ENCODE data around the gene MYLK.
A peak's percentile ranks its signal among the peaks of the same experiment; 100 is the strongest.
"Not testable (repeated sequence)": the region's sequence is repeated elsewhere in the genome, so short reads cannot be mapped to it uniquely, and the experiment has no call there.

Gene MYLK

DNA sequence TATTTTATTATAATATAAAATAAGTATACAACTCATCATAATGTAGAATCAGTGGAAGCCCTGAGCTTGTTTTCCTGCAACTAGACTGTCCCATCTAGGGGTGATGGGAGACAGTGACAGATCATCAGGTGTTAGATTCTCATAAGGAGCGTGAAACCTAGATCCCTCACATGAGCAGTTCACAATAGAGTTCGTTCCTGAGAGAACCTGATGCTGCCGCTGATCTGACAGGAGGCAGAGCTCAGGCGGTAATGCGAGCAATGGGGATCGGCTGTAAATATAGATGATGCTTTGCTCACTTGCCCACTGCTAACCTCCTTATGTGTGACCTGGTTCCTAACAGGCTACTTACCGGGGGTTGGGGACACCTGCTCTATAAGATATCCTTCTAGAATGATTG is 272.5 kb downstream of the MYLK start:
- not testable (repeated sequence) for DNase-seq

DNA sequence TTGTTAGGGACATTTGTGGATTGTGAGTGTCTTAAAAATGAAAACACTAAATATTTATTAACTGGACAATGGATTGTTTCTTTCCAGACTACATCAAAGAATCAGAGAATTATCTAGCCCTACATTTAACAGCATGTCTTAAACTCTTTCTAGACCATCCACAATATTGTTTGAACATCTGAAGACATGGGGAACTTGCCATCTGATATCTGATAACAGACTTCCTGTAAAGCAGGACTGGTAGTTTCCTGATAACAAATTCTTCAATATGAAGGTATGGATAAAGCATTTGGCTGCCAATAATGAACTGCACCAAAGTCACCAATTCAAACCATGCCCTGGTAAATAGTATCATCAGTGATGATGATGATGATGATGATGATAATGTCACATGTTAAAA is 273.1 kb downstream of the MYLK start:
- DNase-seq = no peak

DNA sequence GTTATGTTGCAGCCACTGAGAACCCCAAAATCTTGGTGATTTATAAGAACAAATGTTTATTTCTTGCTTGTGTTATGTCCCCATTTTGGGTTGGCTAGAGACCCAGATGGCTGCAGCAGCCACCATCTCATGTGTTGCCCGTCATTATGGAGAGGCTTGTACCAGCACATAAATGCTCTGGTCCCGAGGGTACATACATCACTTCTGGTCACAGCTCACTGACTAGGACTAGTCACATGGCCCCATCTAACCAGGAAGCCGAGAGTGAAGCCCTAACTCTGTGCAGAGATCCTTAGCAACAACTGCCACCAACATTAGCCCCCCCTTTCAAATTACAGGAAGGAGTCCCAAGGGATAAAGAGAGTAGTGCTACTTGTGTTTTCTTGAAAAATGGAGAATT is 273.8 kb downstream of the MYLK start:
- DNase-seq = peak; percentile 98

DNA sequence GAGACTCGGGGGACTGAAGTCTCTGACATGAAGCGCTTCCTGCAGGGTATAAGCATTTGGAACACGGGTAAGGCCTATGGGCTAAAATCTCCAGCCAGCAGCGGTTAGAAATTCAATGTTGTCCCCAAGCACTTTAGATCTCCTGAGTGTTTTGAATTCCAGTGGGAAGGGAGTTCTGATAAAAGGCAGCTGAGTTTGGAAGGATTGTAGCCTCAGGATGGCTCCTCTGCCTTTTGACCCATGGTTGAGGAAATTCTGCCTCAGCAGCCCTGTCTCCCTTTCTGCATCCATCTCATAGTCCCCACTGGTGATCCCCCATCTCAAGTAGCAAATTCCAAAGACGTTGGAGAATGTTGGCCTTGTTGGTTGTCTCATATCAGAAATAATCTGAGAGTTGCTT is 275.1 kb downstream of the MYLK start:
- DNase-seq = no peak

DNA sequence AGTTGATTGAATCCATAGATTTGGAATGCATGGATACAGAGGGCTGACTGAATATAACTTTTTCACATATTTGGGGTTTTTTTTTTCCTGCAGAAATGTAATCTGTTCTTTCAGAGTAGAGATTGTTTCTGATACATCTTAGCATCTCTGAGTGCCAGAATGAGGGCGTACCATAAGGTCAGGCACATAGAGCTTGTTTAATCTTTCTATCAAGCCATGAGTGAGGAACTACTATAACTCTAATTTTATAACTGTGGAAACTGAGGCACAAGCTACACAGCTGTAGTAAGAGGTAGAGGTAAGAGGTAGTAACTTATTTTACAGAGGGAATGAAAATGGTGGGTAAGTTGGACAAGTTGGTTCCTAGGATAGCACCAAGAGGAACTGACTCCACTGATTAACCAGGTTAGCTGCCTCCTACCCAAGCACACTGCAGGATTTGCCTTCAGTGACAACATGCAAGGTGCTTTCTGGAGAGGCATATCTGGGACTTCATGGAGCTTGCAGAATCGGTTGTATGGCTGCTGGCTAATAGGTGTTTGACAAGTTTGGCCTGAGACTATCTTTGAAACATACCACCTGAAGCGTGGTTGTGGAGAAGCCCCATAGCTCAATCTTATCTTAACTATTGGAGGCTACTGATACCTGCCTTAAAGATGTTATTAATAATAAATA is 275.7 kb downstream of the MYLK start:
- DNase-seq = no peak

DNA sequence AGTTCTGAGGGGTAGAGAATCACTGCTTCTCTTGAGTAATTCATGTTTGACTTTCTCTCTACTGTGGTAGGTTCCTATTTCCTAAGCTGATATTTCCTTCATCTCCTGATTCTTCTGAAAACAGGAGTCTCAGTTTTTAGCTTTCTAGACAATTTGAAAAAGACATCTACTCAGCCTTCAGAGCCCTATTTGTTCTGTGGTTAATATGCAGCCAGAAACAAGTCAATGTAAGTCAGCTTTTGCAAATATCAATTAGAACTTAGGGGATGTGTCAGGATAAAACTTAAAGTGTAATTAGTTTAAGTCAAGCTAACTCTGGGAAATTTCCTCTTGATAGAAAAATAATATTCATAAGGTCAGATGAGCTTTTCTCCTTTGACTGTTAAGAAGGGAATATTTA is 277.6 kb downstream of the MYLK start:
- DNase-seq = no peak

DNA sequence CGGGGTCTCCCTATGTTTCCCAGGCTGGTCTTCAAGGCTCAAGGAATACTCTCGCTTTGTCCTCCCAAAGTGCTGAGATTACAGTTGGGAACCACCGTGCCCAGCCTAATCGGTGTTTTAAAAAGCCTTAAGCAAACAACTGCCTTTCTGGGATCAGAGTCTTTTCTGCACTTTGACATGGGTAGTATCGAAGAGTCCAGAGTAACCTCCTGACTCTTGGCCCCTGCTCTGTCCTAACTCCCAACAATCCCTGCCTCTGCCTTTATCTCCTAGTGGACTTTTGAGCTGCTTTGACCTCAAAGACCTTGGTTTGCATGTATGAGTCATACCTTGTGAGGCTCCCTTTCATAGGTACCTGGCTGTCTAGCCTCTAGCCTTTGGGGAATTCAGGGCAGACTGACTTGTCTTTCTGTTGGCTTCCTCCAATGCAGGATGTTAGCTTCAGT is 278.3 kb downstream of the MYLK start:
- no peak for DNase-seq

DNA sequence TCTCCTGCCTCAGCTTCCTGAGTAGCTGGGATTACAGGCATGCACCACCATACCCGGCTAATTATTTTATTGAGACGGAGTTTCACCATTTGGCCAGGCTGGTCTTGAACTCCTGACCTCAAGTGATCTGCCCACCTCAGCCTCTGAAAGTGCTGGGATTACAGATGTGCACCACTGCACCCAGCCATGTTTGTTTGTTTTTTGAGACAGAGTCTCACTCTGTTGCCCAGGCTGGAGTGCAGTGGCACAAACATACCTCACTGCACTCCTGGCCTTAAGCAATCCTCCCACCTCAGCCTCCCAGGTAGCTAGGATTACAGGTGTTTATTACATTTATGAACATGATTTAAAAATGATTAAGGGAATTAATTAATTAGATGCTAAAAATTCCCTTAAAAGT is 281.0 kb downstream of the MYLK start:
- DNase-seq = not testable (repeated sequence)

DNA sequence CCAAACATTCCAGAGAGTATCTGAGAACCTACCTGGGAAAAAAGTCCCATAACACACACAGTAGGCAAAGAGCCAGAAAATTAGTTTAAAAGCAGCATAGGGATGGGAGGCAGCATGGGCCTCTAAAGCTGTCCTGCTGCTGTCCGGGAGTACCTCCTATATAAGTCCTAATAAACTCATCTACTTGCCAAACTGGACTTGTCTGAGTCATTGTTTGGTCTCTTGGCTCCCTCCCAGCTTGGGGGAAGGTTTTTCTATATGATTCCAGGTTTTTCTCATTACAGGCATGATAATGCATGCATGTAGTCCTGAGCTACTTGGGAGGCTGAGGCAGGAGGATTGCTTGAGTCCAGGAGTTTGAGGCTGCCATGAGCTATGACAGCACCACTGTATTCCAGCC is 281.8 kb downstream of the MYLK start:
- no peak for DNase-seq

DNA sequence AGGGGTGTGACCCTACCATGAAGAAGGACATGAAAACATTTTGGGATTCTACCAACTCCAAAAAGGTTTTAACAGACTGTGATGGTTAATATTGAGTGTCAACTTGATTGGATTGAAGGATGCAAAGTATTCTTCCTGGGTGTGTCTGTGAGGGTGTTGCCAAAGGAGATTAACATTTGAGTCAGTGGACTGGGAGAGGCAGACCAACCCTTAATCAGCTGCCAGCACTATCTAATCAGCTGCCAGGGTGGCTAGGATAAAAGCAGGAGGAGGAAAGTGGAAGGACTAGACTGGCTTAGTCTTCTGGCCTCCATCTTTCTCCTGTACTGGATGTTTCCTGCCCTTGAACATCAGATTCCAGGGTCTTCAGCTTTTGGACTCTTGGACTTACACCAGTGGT is 283.3 kb downstream of the MYLK start:
- DNase-seq = not testable (repeated sequence)

DNA sequence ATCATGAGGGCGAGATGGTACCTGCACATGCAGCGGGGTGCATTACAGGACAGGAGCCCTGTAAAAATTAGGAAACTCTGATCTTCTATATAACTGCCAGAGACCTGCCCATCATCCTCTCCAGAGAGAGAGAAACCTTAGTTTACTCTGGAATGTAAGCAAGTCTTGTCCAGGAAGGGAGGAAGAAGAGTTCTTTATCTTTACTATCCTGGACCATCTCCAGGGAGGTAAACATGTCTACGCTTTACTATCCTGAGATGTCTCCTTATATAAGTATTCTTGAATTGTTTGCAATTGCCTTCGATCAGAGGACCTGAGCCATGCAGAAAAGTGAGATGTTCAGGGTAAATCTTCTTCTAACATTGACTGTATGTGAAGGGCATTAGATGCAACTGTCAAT is 286.6 kb downstream of the MYLK start:
- DNase-seq = no peak

DNA sequence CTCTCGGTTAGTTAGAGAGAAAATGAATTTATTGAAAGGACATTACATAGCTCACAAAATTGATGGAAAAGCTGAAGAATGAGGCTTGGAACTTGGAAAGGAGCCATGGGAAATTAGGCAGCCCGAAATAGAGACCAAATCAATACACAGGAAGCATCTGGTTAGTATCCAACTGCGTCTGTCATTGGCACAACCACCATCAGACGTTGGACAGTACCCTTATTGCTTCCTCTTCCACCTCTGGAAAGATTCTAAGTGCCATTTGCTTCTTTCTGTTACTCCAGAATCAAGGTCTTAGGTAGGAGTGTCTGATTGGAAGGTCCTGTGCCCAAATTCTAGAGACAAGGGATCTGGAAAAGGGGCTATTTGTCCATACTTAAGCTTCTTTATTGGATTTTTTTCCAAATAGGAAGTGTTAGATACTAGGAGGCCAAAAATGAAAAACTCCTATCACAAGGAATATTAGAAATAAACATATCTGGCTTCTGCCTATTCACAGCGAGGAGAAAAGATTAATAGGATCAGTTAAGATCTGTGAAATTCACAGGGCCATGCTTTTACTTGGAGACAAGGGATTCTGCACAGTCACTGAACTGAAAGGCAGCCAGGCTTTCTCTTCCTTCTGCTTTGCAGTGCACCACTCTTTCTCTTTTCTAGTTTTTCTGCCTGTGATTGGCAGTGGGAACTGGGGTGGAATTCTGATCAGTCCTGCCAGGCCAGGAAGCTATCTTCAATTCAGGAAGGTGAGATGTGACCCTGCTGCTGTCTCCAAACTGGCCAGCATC is 288.5 kb downstream of the MYLK start:
- DNase-seq = no peak

DNA sequence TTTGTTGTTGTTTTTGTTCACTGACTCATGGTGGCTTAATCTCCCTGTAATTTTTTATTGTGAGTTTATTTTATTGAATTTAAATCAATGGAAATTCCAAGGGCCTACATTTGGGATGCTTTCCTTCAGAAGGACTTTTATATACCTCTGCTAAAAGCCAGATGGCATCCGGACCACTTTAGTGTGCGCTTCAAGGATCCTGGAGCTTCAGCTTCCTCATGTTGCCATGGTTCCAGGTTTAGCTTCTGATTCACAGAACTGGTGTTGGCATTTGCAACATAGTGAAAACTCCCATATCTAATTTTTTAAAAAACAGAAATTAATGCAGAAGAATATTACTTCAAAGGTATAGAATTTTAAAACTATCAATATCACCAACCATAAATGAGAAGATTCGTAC is 290.8 kb downstream of the MYLK start:
- DNase-seq = no peak

DNA sequence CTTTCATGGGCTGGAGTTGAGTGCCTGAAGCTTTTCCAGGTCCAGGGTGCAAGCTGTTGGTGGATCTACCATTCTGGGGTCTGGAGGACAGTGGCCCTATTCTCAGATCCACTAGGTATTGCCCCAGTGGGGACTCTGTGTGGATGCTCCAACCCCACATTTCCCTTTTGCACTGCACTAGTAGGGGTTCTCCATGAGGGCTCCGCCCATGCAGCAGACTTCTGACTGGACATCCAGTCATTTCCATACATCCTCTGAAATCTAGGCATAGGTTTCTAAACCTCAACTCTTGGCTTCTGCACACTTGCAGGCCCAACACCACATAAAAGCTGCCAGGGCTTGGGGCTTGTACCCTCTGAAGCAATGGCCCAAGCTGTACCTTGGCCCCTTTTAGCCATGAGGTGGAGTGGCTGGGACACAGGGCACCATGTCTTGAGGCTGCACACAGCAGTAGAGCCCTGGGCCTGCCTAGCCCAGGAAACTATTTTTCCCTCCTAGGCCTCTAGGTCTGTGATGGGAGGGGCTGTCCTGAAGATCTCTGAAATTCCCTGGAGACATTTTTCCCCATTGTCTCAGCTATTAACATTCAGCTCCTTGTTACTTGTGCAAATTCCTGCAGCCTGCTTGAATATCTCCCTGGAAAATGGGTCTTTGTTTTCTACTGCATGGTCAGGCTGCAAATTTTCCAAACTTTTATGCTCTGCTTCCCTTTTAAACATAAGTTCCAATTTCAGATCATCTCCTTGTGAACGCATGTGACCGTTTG is 293.3 kb downstream of the MYLK start:
- no peak for DNase-seq

DNA sequence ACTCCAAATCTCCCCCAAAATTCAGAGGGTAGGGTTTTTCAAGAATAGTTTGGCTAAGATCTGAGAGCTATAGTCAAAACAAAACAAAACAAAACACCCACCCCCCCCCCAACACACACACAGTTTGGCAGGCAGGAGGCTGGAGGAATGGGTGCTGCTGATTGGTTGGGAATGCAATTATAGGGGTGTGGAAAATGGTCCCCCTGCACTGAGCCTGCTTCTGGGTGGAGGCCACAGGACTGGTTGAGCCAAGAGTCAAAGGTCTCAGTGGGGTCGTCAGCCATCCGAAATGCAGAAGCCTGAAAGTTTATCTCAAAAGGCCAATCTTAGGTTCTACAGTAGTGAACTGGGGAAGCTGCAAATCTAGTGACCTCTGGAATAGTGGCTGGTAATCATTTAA is 296.7 kb downstream of the MYLK start:
- DNase-seq = no peak

DNA sequence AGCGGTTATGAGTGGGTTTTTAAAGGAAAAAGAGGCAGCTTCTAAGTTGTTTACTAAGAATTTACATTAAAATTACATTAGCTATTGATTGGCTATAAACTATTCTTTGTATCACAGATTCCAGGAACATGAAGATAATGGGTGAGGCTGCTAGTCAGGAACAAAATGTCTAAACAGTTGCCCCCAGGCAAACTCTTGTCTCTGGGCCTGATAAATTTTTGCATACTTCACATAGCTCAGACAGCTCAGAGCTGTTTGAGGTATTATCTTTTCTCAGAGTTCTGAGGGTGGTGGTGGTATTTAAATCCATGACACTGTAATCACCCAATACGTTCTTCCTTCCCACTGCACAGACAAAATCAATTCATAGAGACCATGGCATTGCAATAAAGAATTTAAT is 297.2 kb downstream of the MYLK start:
- no peak for DNase-seq

DNA sequence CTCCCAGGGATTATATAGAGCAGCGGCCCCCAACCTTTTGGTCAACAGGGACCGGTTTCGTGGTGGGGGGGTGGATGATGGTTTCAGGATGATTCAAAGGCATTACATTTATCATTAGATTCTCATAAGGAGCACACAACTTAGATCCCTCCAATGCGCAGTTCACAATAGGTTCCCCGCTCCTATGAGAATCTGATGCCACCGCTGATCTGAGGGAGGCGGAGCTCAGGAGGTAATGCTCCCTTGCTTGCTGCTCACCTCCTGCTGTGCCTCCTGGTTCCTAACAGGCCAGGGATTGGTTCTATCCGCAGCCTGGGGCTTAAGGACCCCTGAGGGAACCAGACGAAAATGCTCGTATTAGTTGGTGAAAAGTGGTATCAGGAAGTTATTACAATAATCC is 298.0 kb downstream of the MYLK start:
- DNase-seq = peak; percentile 60

DNA sequence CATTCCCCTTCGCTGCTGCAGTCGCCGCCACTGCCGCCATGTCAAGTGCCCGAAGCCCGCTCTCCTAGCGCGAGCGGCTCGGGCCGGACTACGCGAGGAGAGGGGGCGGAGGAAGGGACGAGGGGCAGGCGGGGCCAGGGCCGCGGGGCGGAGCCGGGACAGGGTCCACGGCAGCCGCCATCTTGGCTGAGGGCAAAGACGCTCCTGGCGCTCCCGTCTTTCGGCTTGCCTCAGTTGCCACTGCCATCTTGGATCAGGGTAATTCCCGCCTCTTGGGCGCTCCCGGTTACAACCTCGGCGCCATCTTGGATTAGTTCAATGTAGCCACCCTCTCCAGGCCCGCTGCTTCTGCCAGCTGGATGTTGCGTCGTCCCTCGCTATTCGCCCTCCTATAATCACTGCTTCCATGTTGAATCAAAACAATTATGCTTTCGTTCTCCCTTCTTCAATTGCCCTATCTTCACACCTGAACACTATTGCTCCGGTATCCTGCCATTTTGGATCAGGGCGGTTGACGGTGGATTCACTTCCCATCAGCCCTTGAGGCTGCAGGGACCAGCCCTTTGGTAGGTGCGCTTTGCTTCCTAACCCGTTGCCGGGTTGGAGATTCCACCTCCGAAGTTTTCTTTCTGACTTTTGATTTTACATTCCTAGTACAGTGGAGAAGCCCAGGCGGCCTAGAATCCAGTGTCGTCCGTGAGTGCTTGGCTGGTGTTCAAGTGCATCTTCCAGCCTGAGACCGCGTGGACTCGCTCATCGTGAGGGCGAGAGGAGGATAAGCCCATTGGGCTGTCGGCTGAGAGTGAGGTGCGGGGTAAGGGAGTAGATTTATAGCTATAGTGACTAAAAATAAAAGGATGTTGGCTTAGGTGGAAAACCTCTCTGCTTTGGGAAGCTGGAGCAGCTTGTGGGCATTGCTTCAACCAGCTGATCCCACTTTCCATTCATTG is 298.9 kb downstream of the MYLK start, which contains the start of gene HACD2:
Gene HACD2, minus strand, starts transcription at position 66 of the 950 bp plus-strand sequence. Its CDS starts 26 bp downstream, at position 40.
- peak; percentile 98 for DNase-seq

DNA sequence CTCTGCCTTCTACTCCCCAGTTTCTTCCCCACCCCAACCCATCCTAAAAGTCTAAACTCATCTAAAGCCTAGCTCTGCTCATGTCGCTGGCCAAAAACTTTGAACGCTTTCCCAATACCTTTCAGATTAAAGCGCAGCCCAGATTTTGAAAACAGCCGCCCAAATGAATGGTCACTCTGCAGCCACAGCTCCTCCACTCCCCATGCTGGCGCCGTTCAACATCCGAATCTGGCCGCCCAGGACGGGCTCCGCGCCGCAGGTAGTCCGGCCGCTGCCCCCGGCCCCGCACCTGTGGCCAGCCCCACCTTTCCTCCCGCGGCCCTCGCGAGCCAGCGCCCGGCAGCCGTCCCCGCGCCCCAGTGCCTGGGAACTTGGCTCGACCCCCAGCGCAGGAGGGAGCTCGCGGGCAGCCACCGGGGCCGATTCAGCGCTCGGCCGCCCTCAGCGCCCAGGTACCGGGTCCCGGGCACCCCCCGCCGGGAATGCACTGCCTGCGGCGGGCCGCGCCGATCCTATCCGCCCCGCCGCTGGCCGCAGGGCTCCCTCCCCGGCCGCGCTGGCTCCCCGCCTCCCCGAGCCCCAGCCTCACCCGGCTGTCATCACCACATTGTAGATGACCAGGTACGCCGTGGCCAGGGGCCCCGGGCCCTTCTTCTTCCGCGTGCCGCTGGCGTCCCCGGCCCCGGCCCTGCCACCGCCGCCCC is 299.7 kb downstream of the MYLK start:
- DNase-seq = no peak

DNA sequence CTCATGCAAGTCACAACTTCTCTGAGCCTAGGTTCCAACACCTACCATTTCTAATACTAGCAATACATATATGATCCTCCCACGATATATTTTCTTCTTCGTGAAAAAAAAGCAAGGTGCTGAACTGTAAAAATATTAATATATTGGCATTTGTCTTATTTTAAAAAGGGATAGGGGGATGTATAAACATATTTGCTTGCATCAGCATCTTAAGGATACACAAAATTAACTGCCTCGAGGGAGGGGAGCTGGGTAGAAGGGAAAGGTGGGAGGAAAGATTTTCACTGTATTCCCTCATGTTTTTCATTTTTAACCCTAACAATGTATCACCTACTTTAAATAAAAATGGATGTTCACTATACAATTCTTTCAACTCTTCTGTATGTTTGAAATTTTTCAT is 300.6 kb downstream of the MYLK start:
- DNase-seq = no peak

DNA sequence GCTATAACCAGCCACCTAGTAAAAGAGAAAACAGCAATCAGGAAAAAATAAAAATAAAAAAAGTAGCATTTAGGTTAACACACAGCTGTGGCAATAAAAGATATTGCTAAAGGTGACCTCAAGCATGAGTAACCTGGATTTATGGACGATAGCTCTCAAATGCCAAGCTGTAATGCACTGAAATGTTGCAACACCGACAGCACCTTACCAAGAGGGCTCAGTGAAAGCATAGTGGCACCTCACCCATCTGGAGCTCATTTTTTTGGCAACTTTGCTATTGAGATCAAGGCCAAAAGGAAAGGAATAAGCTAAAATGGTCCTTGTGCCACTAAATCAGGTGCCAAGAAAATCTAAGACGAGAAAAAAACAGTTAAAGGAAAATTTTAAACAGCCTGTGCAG is 301.8 kb downstream of the MYLK start:
- DNase-seq = no peak

DNA sequence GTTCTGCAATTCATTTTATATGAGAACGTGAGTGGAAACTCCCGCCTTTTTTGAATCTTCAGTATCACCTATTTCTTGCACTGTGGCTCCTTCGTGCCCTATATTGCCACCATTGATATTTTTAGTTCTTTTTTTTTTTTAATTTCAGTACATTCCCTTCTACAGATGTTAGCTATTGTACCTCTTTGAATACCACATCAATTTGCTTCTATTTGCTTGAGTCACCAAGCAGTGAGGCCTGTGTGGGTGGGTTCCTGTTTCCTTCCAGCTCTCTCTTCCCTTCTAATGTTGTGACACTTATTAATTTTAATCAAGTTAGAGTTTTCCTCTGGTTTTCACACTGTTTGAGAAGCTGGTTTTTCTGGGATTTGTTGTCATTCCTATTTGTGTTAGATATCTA is 308.0 kb downstream of the MYLK start:
- no peak for DNase-seq

Data from NCI-H1436 treated with DMSO at 0.1 percent for 48 hours (cell line).